Activated CD8-positive, alpha-beta T cell treated with anti-CD3 and anti-CD28 coated beads for 36 hours (primary cell): Measurements from ENCODE around the gene EXOC4. TPM values are rescaled to one million over a fixed set of nuclear protein-coding genes. Genes with fewer than 3 reads are reported as not detected.

Experiments
- ATAC-seq: fragments of 200-7000 bp; cut with Tn5 transposase; one replicate; pipeline ENCODE4 v1.10.0; 2021; ENCODE audit warnings: mild to moderate bottlenecking, moderate library complexity
- CTCF ChIA-PET: fragments of 350-600 bp; sonication (Branson Sonifier 250); formaldehyde crosslinking; loops from one replicate; lab custom pipeline; 2021; ENCODE audit warnings: antibody characterized with exemption; lab: Charles Lee
- POLR2A ChIA-PET: fragments of 350-600 bp; sonication (Branson Sonifier 250); formaldehyde crosslinking; loops from one replicate; lab custom pipeline; 2021; ENCODE audit warnings: antibody characterized with exemption; lab: Charles Lee
- DNase-seq: peaks from one replicate; pipeline ENCODE4 v3.0.0-alpha.2; 2020
- H3K27ac Mint-ChIP-seq: one replicate; pipeline ENCODE4 v1.8.0; 2021; ENCODE audit warnings: mild to moderate bottlenecking, mixed read lengths
- H3K27me3 Mint-ChIP-seq: one replicate; pipeline ENCODE4 v1.8.0; 2021; ENCODE audit warnings: mixed read lengths
- H3K36me3 Mint-ChIP-seq: one replicate; pipeline ENCODE4 v1.8.0; 2021; ENCODE audit warnings: low read depth, mixed read lengths
- H3K4me1 Mint-ChIP-seq: one replicate; pipeline ENCODE4 v1.8.0; 2021; ENCODE audit warnings: low read depth, mixed read lengths
- H3K4me3 Mint-ChIP-seq: one replicate; pipeline ENCODE4 v1.8.0; 2021; ENCODE audit warnings: mild to moderate bottlenecking, moderate library complexity, mixed read lengths
- H3K9me3 Mint-ChIP-seq: one replicate; pipeline ENCODE4 v1.8.0; 2021; ENCODE audit warnings: mixed read lengths
- intact Hi-C: fragments of 100-400 bp; cut with micrococcal nuclease; formaldehyde crosslinking; loops from one replicate; pipeline ENCODE4 v1.10.0; 2022
- total RNA-seq, 2 experiments: library from RNA; stranded (reverse); gene quantifications; one replicate each; pipeline ENCODE4 v1.2.3, GENCODE V29; 2021
- TF ChIP-seq, protein P1 (sequence below): fragments of 200-600 bp; IDR thresholded peaks from one replicate; pipeline ENCODE4 v1.8.0; 2022; ENCODE audit warnings: antibody characterized with exemption, mild to moderate bottlenecking

The EXOC4 gene
- total RNA-seq, 2 experiments from 2014 or later, result 54.1 to 61.7 TPM

GRCh38 chr7:134021836-134022235 is 769.0 kb downstream of the EXOC4 start:
- DNase-seq (no peak), ATAC-seq (no peak)
- POLR2A ChIA-PET, result no interaction called here
- TF ChIP-seq, protein P1, sequence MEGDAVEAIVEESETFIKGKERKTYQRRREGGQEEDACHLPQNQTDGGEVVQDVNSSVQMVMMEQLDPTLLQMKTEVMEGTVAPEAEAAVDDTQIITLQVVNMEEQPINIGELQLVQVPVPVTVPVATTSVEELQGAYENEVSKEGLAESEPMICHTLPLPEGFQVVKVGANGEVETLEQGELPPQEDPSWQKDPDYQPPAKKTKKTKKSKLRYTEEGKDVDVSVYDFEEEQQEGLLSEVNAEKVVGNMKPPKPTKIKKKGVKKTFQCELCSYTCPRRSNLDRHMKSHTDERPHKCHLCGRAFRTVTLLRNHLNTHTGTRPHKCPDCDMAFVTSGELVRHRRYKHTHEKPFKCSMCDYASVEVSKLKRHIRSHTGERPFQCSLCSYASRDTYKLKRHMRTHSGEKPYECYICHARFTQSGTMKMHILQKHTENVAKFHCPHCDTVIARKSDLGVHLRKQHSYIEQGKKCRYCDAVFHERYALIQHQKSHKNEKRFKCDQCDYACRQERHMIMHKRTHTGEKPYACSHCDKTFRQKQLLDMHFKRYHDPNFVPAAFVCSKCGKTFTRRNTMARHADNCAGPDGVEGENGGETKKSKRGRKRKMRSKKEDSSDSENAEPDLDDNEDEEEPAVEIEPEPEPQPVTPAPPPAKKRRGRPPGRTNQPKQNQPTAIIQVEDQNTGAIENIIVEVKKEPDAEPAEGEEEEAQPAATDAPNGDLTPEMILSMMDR, result no peak
- no peak overlapping the region for H3K4me3 Mint-ChIP-seq
- peaks cover 4% of the 10 kb centered on the region for H3K36me3 Mint-ChIP-seq
- H3K9me3 Mint-ChIP-seq, result no peaks in the 10 kb centered on the region
- intact Hi-C loops, result no loop called here
- CTCF ChIA-PET, result interaction anchor here (0.9 kb wide), 1 partner anchor 120 kb away, joined by 3 read pairs; no protein-coding TSS in a partner anchor
- no peak overlapping the region for H3K27ac Mint-ChIP-seq
- H3K27me3 Mint-ChIP-seq, result no peaks in the 10 kb centered on the region
- no peaks in the 10 kb centered on the region for H3K4me1 Mint-ChIP-seq

GRCh38 chr7:134022286-134022911 is 769.5 kb downstream of the EXOC4 start:
- H3K4me3 Mint-ChIP-seq, result no peak overlapping the region
- no peaks in the 10 kb centered on the region for H3K9me3 Mint-ChIP-seq
- H3K27ac Mint-ChIP-seq, result no peak overlapping the region

DNA sequence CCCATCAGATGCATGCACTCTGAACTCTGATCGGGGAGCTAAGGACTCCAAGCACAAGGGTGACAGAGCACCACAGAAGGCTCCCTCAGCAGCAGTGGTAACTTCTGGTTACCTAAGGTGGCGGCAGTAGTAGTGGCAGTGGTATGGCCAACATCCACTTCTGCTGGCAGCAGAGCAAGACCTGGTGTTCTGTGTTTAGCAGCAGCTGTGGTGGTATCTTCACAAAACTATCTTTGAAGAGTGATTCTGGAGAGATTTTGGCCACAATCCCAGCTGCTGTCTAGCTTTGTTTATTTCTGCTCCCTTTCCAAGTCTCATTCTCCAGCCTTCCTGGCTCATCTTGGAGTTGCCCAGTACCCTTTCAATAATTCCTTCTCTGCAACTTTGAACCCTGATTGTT is 771.9 kb downstream of the EXOC4 start:
- Mint-ChIP-seq H3K36me3 (peaks cover 7% of the 10 kb centered on the region), H3K4me3 (no peak overlapping the region), H3K4me1 (no peaks in the 10 kb centered on the region), H3K27me3 (no peaks in the 10 kb centered on the region), H3K9me3 (no peaks in the 10 kb centered on the region), H3K27ac (no peak overlapping the region)
- POLR2A ChIA-PET, result no interaction called here
- TF ChIP-seq, protein P1, result no peak
- intact Hi-C loops, result no loop called here
- ATAC-seq (no peak), DNase-seq (no peak)
- CTCF ChIA-PET, result interaction anchor here (0.8 to 1.8 kb wide), 3 partner anchors 9 to 14 kb away, joined by 3 to 6 read pairs (median 4); no protein-coding TSS in a partner anchor

More at GRCh38 chr7:134022286-134022911, 769.5 kb downstream of the EXOC4 start:
- Mint-ChIP-seq H3K4me1 (no peaks in the 10 kb centered on the region), H3K27me3 (no peaks in the 10 kb centered on the region), H3K36me3 (peaks cover 7% of the 10 kb centered on the region)
- TF ChIP-seq, protein P1, result no peak
- CTCF ChIA-PET, result interaction anchor here (0.9 kb wide), 1 partner anchor 119 kb away, joined by 3 read pairs; no protein-coding TSS in a partner anchor
- intact Hi-C loops, result no loop called here
- ATAC-seq (no peak), DNase-seq (no peak)
- POLR2A ChIA-PET, result no interaction called here

GRCh38 chr7:134028853-134029252 is 776.0 kb downstream of the EXOC4 start:
- TF ChIP-seq, protein P1, result no peak
- POLR2A ChIA-PET, result no interaction called here
- no peak overlapping the region for H3K4me3 Mint-ChIP-seq

DNA sequence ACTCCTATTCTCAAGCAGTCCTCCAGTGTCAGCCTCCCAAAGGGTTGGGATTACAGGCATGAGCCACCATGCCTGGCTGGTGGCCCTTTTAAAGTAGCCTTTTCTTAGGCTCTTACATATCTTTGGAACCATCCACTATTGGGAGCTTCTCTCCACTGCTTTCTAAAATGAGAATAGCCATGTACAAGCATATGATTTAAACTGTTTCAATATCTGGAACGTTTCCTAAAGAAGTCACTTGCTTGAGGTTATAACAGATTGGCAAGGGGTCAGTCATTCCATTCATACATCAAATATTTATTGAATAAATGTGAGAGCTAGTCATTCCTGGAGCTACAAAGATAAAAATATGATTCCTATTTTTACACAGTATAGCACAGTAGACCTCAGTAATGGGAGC is 776.9 kb downstream of the EXOC4 start:
- no peaks in the 10 kb centered on the region for H3K27me3 Mint-ChIP-seq
- H3K27ac Mint-ChIP-seq, result no peak overlapping the region
- H3K4me1 Mint-ChIP-seq, result peaks cover 7% of the 10 kb centered on the region
- H3K4me3 Mint-ChIP-seq, result no peak overlapping the region
- TF ChIP-seq, protein P1, result no peak
- ChIA-PET CTCF (no interaction called here), POLR2A (no interaction called here)
- DNase-seq (no peak), ATAC-seq (no peak)
- H3K9me3 Mint-ChIP-seq, result no peaks in the 10 kb centered on the region
- intact Hi-C loops, result no loop called here
- H3K36me3 Mint-ChIP-seq, result peaks cover 4% of the 10 kb centered on the region

More at GRCh38 chr7:134028853-134029252, 776.0 kb downstream of the EXOC4 start:
- no peaks in the 10 kb centered on the region for H3K27me3 Mint-ChIP-seq
- DNase-seq (no peak), ATAC-seq (no peak)
- intact Hi-C loops, result no loop called here
- no peaks in the 10 kb centered on the region for H3K9me3 Mint-ChIP-seq
- no peak overlapping the region for H3K27ac Mint-ChIP-seq
- peaks cover 4% of the 10 kb centered on the region for H3K36me3 Mint-ChIP-seq
- H3K4me1 Mint-ChIP-seq, result peaks cover 7% of the 10 kb centered on the region
- CTCF ChIA-PET, result no interaction called here
